Breast epithelium (tissue), 3 donors: ENCODE results near the gene TANGO2.

Source experiments
- CTCF ChIP-seq, 3 donors: fragments of 450-650 bp; IDR thresholded peaks; one replicate each; pipeline ENCODE4 v1.5.1; 2016 to 2017; ENCODE audit warnings: antibody characterized with exemption in 3 of 3, mild to moderate bottlenecking in 3 of 3, moderate library complexity in 3 of 3
- POLR2A ChIP-seq: fragments of 450-650 bp; IDR thresholded peaks from one replicate; pipeline ENCODE4 v1.6.1; 2016; ENCODE audit warnings: antibody characterized with exemption, mild to moderate bottlenecking, moderate library complexity
- POLR2AphosphoS5 ChIP-seq, 3 donors: sonication (generic); formaldehyde crosslinking; IDR thresholded peaks; one replicate each; pipeline ENCODE4 v1.6.1; 2017; ENCODE audit warnings: antibody characterized with exemption in 3 of 3

- TF ChIP-seq CTCF (IDR thresholded peaks at IDR 0.05) (no peak), POLR2A (no peak), POLR2AphosphoS5 (IDR thresholded peaks at IDR 0.05) (no peak)
Measured at GRCh38 chr22:19996694-19997384, 24.1 kb upstream of the TANGO2 start.
